Activated gamma-delta T cell treated with Interleukin-2 at 50 U/mL for 16 hours (primary cell): ENCODE results near the gene IFITM10.
"Not testable (repeated sequence)": the region's sequence is repeated elsewhere in the genome, so short reads cannot be mapped to it uniquely, and the experiment has no call there.

ENCODE experiments used
- DNase-seq: peaks from one replicate; pipeline ENCODE4 v3.0.0-alpha.2; 2020

Gene IFITM10

GRCh38 chr11:1688336-1688947 is 62.0 kb downstream of the IFITM10 start:
- not testable (repeated sequence) for DNase-seq

GRCh38 chr11:1686220-1686619 is 64.2 kb downstream of the IFITM10 start:
- not testable (repeated sequence) for DNase-seq

DNA sequence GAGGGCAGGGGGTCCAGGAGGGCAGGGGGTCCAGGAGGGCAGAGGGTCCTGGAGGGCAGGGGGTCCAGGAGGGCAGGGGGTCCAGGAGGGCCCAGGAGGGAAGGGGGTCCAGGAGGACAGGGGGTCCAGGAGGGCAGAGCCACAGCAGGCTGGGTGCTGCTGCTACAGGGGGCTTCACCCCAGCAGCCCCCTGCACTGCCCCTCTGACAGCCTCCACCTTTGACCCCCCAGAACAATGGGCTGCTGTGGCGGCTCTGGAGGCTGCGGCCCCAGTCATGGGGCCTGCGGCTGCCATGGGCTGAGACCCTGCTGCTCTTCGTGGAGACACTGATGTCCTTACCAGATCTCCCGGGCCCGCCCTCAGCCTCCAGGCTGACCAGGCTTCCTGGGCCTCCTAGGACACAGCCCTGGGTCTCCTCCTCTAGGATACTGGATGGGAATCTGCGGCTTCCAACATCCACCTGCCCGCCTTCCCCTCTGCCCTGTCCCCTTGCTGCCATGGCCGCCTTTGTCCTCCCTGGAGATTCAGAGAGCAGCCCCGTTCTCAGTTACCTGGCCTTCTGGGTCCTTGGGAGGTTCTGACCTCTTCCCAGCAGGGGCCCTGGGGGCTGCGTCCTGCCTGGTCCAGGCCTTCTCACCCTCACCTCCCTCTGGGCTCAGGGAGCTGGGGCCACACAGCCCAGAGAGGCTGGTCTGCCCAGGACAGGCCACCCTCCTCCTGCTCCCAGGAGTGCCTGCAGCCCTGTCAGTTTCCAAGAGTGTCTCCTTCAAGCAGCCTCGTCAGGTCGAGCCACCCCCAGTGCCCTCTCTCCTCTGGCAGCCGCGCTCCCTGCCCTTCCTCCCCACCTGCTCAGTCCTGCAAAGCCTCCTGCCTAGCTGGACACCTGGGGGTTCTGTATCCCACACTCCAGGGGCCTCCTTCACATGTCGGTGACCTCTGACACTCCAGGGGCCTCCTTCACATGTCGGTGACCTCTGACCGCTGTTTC is 65.2 kb downstream of the IFITM10 start:
- not testable (repeated sequence) for DNase-seq

GRCh38 chr11:1683904-1684572 is 66.4 kb downstream of the IFITM10 start:
- DNase-seq, result not testable (repeated sequence)

- not testable (repeated sequence) for DNase-seq
Measured at GRCh38 chr11:1683216-1683615, 67.2 kb downstream of the IFITM10 start.
